HG02571 (cell line): ENCODE measurements around the gene RPL19.
A peak's percentile ranks its signal among the peaks of the same experiment; 100 is the strongest.
"Not testable (repeated sequence)": the region's sequence is repeated elsewhere in the genome, so short reads cannot be mapped to it uniquely, and the experiment has no call there.

Experiments used
- ATAC-seq: cut with Tn5 transposase; IDR thresholded peaks from one replicate; pipeline ENCODE4 v1.9.1; 2021; ENCODE audit warnings: mild to moderate bottlenecking, moderate library complexity; ENCODE audit not compliant: unreplicated experiment

The RPL19 gene

DNA sequence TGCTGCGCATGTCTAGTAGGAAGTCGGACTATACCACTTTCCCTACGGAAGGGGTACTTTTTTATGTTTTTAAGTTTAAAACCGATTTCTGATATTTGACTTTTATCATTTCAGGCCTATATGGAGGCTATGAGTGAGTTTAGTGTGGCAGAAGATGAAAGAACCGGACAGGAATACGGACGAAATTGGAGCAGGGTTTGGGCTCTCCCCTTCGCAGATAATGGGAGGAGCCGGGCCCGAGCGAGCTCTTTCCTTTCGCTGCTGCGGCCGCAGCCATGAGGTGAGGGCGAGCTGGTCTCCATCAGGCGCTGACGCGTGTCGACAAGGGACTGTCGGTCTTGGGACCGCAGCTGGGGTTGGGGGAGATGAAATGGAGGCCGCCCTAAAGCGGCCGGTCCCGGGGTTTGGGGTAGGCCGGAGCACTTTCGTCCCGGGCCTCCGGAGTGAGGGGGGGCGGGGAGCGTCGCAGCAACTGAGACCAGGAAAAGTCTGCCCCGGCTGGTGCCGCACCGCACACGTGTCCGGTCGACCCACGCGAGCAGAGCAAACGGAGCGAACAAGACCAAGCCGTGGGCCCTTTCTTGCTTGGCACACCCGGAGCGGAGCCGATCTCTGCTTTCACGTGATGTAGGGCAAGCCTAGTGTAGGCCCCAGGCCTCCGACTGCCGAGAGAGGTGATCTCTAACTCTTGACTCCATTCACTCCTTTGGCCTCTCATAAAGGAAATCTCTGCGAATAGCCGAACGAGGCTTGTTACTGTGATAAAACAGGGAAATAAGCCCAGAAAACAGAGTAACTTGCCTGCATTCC, at the start of gene RPL19:
RPL19 (plus strand) TSS at position 214 of the 810 bp plus-strand sequence; CDS start at position 276, 62 bp downstream.
- peak; percentile 53 for ATAC-seq

DNA sequence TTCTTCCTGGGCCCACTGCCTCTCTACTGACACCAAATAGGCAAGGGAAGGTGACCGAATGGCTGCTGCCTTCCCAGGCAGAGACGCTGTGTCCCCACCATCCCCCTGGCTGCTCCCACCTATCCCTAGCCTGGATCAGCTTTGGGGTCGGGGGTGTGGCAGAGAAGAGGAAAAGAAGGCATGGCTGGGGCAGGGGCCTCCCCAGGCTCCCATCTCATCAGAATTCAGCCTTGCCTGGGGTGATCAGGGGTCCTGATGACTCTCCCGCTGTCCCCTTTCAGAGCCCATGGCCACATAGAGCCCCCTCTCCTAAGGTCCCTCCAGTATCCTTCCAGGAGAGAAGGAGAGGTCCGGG, 49.3 kb upstream of the RPL19 start:
- no peak for ATAC-seq

DNA sequence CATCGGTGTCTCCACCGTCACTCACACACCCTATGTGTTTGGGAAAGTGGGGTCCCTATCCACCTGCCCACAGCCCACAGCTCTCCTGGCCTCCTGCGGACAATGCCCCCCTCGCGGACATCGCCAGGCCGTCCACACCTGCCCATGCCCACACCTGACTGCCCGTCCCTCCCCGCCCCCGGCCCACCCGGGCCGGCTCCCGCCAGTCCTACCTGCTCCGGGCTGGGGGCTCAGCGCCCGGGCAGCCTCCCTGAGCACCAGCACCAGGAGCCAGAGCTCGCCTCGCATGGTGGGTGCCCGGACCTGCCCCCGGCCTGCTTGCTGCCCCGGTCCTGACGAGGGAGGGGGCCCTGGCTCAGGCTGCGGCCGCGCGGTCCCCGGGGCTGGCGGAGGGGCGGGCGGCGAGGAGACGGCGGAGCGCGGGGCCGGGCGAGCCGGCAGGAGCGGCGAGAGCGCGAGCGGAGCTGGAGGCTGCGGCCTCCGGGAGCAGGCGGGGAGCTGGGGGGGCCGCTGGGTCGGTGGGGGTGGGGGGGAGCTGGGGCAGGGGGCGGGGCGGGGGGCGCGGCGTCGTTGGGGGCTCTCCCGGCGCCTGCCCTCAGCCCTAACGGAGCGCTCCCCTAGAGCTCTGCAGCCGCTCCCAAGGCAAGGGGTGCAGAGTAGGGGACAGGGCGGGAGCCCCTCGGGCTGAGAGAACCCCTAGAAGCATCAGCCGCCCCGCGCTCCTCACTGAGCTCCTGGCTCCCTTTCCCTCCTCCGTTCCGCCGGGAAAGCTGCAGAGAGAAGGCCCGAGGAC, 48.7 kb upstream of the RPL19 start, which contains the start of gene PLXDC1:
PLXDC1 (minus strand) TSS at position 488 of the 793 bp plus-strand sequence; CDS start at position 288, 200 bp downstream.
- ATAC-seq, result no peak

DNA sequence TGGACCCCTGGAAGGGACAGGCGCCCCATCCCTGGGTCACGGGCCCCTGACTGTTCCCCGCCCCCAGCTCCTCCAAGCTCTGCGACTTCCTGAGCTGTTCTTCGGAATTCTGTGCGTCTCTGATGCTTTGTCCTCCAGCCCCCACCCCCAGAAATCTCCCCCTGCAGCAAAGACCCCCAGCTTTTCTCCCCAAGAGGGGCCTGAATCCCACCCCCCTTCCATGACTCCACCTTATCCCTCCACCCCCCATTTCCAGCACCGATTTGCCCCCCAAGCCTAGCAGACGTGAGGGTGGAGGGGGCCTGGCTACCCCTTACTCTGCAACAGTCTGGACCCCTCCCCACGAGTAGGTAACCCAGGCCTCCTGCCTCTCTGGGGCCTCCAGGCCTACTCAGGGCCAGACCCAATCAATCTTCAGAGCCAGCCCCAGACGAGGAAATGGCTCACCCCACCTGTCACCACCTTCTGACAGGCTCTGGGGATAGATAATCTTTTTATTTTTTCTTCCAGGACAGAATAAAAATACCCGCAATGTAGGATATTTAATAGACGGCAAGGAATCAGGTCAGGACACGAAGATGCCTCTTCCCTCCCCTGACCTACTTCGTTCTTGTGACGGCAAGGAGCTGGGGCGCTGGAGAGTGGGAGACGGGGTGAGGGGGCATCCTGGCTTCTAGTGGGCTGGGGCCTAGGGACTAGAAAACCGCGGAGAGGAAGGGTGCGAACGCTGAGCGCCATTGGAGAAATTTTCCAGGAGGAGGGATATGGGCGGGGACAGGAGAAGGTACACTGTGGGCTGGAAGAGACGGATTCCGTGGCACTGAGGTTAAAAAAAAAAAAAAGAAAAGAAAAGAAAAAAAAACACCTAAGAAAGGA, 47.9 kb upstream of the RPL19 start:
- no peak for ATAC-seq

DNA sequence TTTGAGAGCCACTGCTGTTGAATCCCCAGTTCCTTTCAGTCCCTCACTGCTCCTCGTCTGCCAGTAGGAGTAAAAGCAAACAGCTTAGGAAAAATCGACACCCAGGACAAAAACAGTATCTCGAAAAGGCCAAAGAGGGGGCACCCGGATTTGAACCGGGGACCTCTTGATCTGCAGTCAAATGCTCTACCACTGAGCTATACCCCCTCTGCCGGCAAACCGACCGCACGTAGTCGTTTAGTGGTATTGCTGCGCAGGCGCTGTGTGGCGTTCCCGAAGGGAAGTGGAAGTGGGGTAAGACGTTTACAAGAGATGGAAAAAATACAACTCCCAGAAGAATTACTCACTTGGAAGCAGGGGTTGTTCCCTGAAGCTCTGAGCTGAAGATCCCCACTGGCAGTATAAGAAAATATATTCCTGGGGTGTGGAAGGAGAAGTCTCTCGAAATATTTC, 46.5 kb upstream of the RPL19 start:
- ATAC-seq, result no peak

DNA sequence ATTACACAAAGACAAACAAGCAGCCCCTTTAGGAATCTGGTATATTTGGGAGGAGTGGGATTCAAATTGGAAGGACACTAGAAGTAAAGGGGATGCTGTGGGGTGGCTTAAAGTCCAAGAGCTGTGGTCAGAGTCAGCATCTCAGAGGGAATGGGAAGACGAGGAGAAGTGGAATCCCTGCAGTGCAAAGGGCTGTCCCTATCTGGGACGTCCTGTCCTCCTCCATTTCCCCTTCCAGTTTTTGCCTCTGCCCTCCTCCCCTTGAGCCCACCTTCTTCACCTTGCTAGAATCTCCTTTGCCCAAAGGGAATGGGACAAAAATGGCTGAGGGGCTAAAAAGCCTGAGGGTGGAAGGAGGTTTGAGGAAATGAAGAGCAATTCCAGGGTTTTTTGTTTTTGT, 44.4 kb upstream of the RPL19 start:
- no peak for ATAC-seq

DNA sequence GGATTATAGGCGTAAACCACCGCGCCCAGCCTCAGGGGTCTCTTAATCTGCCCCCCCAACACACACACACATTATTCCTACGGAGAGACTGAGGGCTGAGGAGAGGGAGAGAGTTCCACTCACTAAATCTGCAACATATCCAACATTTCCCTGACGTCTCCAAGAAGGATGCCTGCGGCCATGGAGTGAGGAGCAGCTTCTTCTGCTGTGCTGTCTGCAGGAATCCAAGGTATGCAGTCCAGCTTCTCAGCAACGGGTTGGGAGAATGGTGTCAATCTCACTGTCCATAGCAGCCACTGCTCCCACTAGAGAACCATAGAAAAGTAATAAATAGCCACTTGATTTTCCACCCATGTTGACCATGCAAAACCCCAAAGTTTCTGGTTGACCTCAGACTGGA, 43.6 kb upstream of the RPL19 start:
- ATAC-seq, result no peak

DNA sequence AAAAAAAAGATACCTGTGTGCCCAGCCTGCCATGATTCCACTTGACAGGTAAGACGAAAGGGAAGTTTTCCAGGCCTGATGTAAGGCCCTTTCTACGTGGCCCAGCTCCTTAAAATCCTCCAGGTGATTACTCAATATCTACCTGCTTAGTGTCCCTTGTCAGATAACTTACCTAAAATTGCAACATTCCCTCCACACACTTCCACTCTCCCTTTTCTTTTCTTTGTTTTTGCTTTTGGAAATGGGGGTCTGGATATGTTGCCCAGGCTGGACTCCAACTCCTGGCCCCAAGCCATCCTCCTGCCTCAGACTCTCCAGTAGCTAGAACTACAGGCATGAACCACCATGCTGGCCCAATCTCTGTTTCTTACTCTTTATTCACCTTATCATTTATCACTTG, 41.5 kb upstream of the RPL19 start:
- ATAC-seq, result no peak

GRCh38 chr17:39161962-39162361, 38.1 kb upstream of the RPL19 start:
- ATAC-seq, result no peak

DNA sequence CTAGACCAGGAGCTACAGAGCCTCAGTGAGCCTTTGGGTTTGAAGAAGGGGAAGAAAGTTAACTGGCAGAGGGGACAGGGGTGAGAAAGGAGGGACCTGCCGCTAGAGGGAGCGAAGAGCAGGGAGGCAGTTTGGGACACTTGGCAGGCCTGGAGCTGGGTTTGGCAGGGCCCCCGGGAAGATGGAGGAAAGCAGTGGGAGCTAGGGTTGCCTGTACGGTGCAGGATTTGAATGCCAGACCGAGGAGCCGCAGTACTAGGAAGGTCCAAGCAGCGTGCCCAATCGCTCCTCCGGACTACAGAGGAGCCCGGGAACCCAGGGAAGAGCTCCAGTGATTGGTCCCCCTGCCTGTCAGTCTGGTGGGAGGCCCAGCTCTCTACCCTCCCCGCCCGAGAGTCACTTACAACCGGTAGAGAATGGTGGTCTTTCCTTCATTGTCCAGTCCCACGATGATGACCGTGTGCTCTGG, 35.4 kb upstream of the RPL19 start:
- ATAC-seq, result peak; percentile 63

- ATAC-seq, result no peak
These were observed 34.8 kb upstream of the RPL19 start for GRCh38 chr17:39165178-39165840.

DNA sequence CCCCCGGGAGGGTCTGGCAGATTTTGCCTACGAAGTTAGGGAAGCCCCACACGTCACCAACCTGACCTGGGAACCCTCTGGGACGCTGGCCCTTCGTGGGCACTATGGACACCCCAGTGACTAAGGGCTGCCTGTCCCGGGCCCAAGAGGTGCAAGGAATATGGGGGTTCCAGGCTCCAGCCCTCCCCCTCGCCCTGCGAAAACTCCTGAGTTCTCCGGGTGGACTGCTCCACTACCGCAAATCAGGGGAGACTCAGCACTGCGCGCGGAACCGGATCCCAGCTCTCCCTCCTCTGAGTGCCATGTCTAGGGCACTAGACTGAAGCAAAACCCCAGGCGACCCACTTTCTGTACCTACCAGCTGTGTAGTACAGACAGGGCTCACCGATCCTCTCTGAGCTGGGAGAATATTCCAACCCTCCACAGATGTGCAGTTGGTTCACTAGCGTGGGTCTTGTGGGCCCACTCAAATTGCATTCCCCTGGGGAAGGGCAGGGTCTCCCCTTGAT, 34.2 kb upstream of the RPL19 start, which contains the start of gene ARL5C:
ARL5C (minus strand) TSS at position 321 of the 509 bp plus-strand sequence. CDS start 401 bp downstream, outside the sequence.
- ATAC-seq, result no peak

GRCh38 chr17:39166437-39167335, 33.4 kb upstream of the RPL19 start:
- ATAC-seq, result no peak

DNA sequence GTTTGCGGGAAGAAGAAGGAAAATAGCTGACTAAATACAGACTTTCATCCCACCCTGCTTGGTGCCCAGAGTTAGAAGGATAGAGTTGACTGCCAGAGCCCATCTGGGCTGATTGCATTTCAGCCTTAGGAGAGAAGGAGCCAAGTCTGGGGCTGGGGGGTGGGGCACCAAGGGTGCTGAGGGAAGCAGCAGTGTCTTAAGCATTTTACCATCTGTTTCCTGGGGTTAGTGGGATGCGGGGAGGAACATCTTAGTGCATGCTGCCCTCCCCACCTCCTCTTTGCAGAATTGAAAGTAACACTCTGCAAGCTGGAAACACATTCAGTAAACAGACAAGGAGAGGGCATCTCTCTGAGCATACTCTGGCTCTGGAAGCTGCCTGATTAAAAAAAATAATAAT, 32.6 kb upstream of the RPL19 start:
- no peak for ATAC-seq

- not testable (repeated sequence) for ATAC-seq
These were observed 31.6 kb upstream of the RPL19 start for GRCh38 chr17:39168503-39168902.

- no peak for ATAC-seq
These were observed 31.0 kb upstream of the RPL19 start for GRCh38 chr17:39169101-39169500.

DNA sequence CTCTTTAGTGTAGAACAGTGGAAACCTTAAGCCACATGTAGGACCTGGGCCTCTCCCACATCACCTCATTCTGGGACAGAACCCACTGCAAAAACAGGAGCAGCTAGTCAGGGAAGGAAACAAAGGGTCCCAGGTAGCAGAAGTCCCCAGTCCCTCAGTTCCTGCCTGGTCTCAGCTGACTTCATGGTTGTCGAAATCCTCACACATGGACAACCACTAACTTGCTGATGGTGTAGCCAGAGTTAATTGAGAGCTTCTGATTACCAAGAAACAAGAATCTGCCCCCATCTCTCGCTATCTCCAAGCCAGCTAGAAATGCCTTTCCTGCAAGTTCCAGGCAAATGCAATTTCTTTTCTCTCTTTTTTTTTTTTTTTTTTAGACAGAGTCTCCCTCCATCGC, 30.6 kb upstream of the RPL19 start:
- no peak for ATAC-seq

DNA sequence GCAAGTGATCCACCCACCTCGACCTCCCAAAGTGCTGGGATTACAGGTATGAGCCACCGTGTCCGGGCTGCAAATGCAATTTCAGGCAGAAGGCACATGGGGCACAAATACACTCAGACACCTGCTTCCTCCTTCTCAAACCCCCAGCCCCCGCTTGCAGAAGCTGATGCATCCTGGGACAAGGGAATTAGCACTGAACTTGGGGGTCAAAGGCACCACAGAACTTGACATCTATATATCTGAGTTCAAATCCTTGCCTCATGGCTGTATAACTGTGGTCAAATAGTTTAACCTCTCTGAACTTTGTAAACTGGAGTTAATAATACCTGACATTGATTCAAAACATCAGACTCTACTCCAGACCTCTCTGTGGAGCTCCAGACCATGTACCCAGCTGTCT, 30.0 kb upstream of the RPL19 start:
- no peak for ATAC-seq

DNA sequence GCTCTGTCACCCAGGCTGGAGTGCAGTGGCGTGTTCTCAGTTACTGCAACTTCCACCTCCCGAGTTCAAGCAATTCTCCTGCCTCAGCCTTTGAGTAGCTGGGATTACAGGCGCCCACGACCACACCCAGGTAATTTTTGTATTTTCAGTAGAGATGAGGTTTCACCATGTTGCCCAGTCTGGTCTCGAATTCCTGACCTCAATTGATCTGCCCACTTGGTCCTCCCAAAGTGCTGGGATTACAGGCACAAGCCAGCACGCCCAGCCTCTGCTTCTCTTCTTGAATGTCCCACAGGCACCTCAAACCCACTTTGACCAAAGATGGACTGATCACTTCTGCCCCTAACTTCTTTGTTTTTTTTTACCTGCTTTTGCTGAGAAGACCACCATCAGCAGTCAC, 29.5 kb upstream of the RPL19 start:
- ATAC-seq, result no peak
